ENCODE measurements around the gene NOL3.

GRCh38 chr16:67148656-67149275, 21.6 kb upstream of the NOL3 start:
- no peak for TF ChIP-seq CTCF (conservative IDR thresholded peaks at IDR 0.05; ENCODE audit: low read depth, low read length)
- TF ChIP-seq EZH2phosphoT487 (IDR thresholded peaks at IDR 0.05; ENCODE audit: borderline replicate concordance, low read length) = no peak

All from PC-3 (cell line).